Ovary (tissue), 9 donors: Measurements from ENCODE around the gene UBAP1L. TPM values are rescaled to one million over a fixed set of nuclear protein-coding genes. Genes with fewer than 3 reads are reported as not detected.

ENCODE experiments used
- DNase-seq, 5 donors: peaks; one replicate each; pipeline ENCODE4 v3.0.0-alpha.2; 2019 to 2020
- H3K27ac ChIP-seq, 2 donors: fragments of 200-600 bp; one replicate each; pipeline versions ENCODE4 v1.5.1 to v1.8.0; 2019 to 2022
- H3K27me3 ChIP-seq: fragments of 200-600 bp; one replicate; pipeline ENCODE4 v1.8.0; 2022
- H3K36me3 ChIP-seq: fragments of 200-600 bp; sonication (generic); one replicate; pipeline ENCODE4 v1.5.1; 2019
- H3K4me1 ChIP-seq: one replicate; pipeline ENCODE4 v1.8.1; 2013; ENCODE audit warnings: mild to moderate bottlenecking, moderate library complexity; ENCODE audit not compliant: insufficient read depth
- H3K4me3 ChIP-seq: fragments of 200-600 bp; sonication (generic); one replicate; pipeline ENCODE4 v1.5.1; 2017
- H3K9me3 ChIP-seq, 2 donors: fragments of 200-600 bp in 1 of 2; sonication (generic) in 1 of 2; one replicate each; pipeline versions ENCODE4 v1.5.1 to v1.8.1; 2013 to 2019; ENCODE audit warnings: mild to moderate bottlenecking in 1 of 2, moderate library complexity in 1 of 2
- EP300 ChIP-seq: sonication (generic); formaldehyde crosslinking; IDR thresholded peaks from one replicate; pipeline ENCODE4 v1.6.1; 2017; ENCODE audit warnings: antibody characterized with exemption
- POLR2A ChIP-seq: fragments of 450-650 bp; IDR thresholded peaks from one replicate; pipeline ENCODE4 v1.6.1; 2017; ENCODE audit warnings: antibody characterized with exemption, mild to moderate bottlenecking, moderate library complexity
- WGBS, 3 donors: extraction: QIAGEN DNeasy Blood & Tissue Kit in 1 of 3; methylation state at CpG; one replicate each; pipeline versions ENCODE4 v1.1.5 to v1.1.7; 2013 to 2017; 5-methylcytosine and 5-hydroxymethylcytosine counted together
- intact Hi-C, 4 donors: fragments of 100-400 bp; cut with DNase I; formaldehyde crosslinking; loops; one replicate each; pipeline versions ENCODE4 v1.11.0 to v1.15.1; 2022 to 2023
- polyA plus RNA-seq, 2 donors: library from polyadenylated mRNA; stranded (reverse); fragments of 200-250 nt in 1 of 2; fragments of 350-450 nt in 1 of 2; fragmentation: Illumina TruSeq in 1 of 2; extraction: RNeasy Lipid Tissue Mini Kit (QIAGEN cat#74804) in 1 of 2; gene quantifications; one replicate each; pipeline ENCODE4 v1.2.3, GENCODE V29; 2013 to 2014
- total RNA-seq, 7 donors: library from RNA; depleted of rRNA in 2 of 7; stranded (reverse); fragments of >200 nt in 2 of 7; fragmentation: NEBNext Ultra II Directional in 3 of 7; extraction: Animal tissue kit (Norgen Biotek cat#: 25700) in 3 of 7; gene quantifications; one replicate each; pipeline versions ENCODE4 v1.1.0 to v1.2.4, GENCODE V29; 2016 to 2023
- TF ChIP-seq, protein P1 (sequence below), 3 donors: fragments of 450-650 bp in 2 of 3; fragments of 200-600 bp in 1 of 3; IDR thresholded peaks; one replicate each; pipeline versions ENCODE4 v1.5.1 to v1.8.0; 2016 to 2022; ENCODE audit warnings: antibody characterized with exemption in 3 of 3, mild to moderate bottlenecking in 1 of 3
- donor health status: DM: no; HTN: no; CAD: no; lungs with moderate emphysema.
- donor health status: DM: no; HTN: no; CAD: no.
- donor health status: Bipolar disorder and iron deficiency.
- donor health status: DM: yes; HTN: yes; CAD: no.
- donor health status: DM: no; HTN: no; CAD: no.
- donor health status: DM: yes; HTN: yes; CAD: no.

UBAP1L gene
- total and polyA plus RNA-seq, 9 donors = 2.5 to 9.9 (median 6.5) TPM

DNA sequence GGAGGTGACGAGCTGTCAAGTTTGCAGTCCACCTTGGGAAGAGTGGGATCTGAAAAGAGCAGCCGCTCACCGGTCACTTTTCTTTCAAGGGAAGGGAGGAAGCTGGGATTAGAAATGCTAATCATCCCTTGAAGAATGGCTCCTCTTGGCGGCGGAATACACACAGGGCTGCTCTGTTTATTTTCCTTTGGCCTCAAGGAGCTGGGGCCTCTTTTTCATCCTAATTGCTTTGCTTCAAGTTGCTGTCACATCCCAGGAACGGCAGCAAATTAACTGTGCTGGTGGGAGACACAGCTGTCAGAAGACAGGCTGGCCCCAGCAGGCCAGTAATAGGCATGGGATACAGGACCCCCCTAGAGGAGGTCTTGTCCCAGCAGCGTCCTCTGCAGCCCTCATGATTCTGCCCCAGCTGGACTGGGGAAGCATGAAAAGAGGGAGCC is 31.7 kb downstream of the UBAP1L start:
- Histone ChIP-seq H3K9me3 (no peaks in the 10 kb centered on the region), H3K27ac (no peak overlapping the region), H3K4me1 (peaks cover 4% of the 10 kb centered on the region), H3K4me3 (no peak overlapping the region), H3K27me3 (no peaks in the 10 kb centered on the region), H3K36me3 (no peaks in the 10 kb centered on the region)
- TF ChIP-seq EP300 (no peak), POLR2A (no peak)
- TF ChIP-seq, protein P1, sequence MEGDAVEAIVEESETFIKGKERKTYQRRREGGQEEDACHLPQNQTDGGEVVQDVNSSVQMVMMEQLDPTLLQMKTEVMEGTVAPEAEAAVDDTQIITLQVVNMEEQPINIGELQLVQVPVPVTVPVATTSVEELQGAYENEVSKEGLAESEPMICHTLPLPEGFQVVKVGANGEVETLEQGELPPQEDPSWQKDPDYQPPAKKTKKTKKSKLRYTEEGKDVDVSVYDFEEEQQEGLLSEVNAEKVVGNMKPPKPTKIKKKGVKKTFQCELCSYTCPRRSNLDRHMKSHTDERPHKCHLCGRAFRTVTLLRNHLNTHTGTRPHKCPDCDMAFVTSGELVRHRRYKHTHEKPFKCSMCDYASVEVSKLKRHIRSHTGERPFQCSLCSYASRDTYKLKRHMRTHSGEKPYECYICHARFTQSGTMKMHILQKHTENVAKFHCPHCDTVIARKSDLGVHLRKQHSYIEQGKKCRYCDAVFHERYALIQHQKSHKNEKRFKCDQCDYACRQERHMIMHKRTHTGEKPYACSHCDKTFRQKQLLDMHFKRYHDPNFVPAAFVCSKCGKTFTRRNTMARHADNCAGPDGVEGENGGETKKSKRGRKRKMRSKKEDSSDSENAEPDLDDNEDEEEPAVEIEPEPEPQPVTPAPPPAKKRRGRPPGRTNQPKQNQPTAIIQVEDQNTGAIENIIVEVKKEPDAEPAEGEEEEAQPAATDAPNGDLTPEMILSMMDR (IDR thresholded peaks at IDR 0.05) = peak in 2 of 3 donors; percentile 25 to 28
- intact Hi-C loops = loop anchor here in 2 of 4 donors (10.0 kb wide), 1 partner anchor 48 kb away; no protein-coding TSS in a partner anchor
- no peak for DNase-seq
- WGBS, 3 donors = 26 to 43% (median 31%) methylated on average over 7 of the region's 7 CpGs

DNA sequence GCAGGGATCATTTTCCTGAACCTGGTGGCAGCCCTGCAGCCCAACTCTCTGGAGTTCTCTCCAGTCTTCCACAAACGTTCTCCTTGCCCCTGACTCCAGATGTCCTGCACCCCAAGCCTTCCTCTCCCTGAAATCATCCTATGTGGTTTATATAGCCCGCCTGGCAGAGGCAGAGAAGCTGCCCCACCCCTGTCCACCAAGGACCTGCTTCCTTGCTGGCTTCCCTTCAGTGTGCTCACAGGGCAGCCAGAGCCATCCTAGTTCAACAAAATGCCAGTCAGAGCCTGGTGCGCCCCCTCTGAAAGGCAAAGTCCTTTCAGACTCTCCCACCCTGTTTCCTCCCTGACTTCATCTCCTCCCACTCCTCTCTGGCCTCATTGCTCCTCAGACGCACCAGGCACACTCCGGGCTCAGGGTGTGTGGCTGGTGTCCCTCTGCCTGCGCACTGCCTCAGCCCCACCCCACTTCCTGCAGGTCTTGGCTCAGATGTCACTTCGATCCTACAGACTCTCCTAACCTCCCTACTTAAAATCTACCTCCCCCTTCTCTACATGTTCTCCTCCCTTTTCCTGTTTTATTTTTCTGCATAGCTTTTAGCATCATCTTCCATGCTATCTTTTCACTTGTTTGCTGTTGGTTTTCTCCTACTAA is 32.6 kb downstream of the UBAP1L start:
- Histone ChIP-seq H3K36me3 (no peaks in the 10 kb centered on the region), H3K4me1 (peaks cover 4% of the 10 kb centered on the region), H3K9me3 (no peaks in the 10 kb centered on the region), H3K27me3 (no peaks in the 10 kb centered on the region), H3K4me3 (no peak overlapping the region), H3K27ac (no peak overlapping the region)
- intact Hi-C loops = loop anchor here in 2 of 4 donors (10.0 kb wide), 1 partner anchor 48 kb away; no protein-coding TSS in a partner anchor
- 18 to 19% (median 18%) methylated on average over 7 of the region's 7 CpGs for WGBS, 3 donors
- TF ChIP-seq, protein P1 (IDR thresholded peaks at IDR 0.05) = no peak
- no peak for TF ChIP-seq EP300
- no peak for TF ChIP-seq POLR2A
- no peak for DNase-seq

DNA sequence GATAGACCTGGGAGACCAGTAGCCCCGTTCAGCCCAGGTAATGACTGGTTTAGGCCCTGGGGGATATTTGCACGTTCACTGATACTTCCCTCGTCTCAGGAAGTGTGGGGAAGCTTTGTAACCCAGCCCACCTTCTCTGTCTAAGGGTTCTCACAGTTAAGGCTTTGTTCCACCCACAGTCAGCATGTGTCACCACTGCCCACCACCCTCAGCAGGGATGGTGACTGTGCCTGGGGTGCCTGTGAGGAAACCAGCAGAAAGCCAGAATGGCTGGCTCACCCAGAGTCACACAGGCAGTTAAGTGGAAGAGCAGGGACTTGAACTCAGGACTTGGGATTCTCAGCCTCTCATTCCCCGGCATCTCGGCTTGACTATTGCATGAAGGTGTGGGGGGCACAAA is 33.2 kb downstream of the UBAP1L start:
- H3K9me3 ChIP-seq = no peaks in the 10 kb centered on the region
- intact Hi-C loops = loop anchor here in 3 of 4 donors (2.0 to 10.0 kb wide), 2 partner anchors 27 to 47 kb away; no protein-coding TSS in a partner anchor
- peaks cover 4% of the 10 kb centered on the region for H3K4me1 ChIP-seq
- no peak overlapping the region for H3K4me3 ChIP-seq
- WGBS, 3 donors = 80 to 87% (median 84%) methylated on average over 5 of the region's 5 CpGs
- TF ChIP-seq POLR2A (no peak), EP300 (no peak)
- TF ChIP-seq, protein P1 (IDR thresholded peaks at IDR 0.05) = no peak
- no peaks in the 10 kb centered on the region for H3K27me3 ChIP-seq
- no peak overlapping the region for H3K27ac ChIP-seq
- DNase-seq = no peak
- no peaks in the 10 kb centered on the region for H3K36me3 ChIP-seq

DNA sequence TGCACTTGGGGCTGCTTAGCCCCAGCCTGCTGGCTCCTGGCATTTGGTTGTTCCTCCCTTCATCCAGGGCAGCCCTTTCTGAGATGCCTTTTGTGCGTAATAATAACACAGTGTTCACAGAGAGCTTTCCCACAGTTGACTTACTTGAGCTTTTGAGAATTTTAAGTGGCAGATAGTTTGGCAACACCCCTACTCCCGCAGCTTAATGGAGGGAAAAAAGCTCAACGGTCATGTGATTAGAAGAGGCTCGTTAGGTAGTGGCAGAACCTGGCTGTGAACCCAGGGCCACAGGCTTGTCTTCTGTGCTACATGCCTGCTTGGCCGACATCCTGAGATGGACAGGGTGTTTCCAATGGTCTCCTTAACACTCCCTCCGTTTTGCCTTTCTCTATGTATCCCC is 33.7 kb downstream of the UBAP1L start:
- intact Hi-C loops = loop anchor here in 3 of 4 donors (2.0 to 10.0 kb wide), 2 partner anchors 26 to 46 kb away; no protein-coding TSS in a partner anchor
- Histone ChIP-seq H3K4me1 (peaks cover 4% of the 10 kb centered on the region), H3K9me3 (no peaks in the 10 kb centered on the region), H3K27me3 (no peaks in the 10 kb centered on the region), H3K27ac (no peak overlapping the region), H3K36me3 (no peaks in the 10 kb centered on the region), H3K4me3 (no peak overlapping the region)
- DNase-seq = no peak
- WGBS, 3 donors = 56 to 59% (median 56%) methylated on average over 6 of the region's 6 CpGs
- TF ChIP-seq, protein P1 (IDR thresholded peaks at IDR 0.05) = no peak
- TF ChIP-seq EP300 = no peak
- no peak for TF ChIP-seq POLR2A
